ENCODE data around the gene KIF18B.
A peak's percentile ranks its signal among the peaks of the same experiment; 100 is the strongest.

KIF18B gene

DNA sequence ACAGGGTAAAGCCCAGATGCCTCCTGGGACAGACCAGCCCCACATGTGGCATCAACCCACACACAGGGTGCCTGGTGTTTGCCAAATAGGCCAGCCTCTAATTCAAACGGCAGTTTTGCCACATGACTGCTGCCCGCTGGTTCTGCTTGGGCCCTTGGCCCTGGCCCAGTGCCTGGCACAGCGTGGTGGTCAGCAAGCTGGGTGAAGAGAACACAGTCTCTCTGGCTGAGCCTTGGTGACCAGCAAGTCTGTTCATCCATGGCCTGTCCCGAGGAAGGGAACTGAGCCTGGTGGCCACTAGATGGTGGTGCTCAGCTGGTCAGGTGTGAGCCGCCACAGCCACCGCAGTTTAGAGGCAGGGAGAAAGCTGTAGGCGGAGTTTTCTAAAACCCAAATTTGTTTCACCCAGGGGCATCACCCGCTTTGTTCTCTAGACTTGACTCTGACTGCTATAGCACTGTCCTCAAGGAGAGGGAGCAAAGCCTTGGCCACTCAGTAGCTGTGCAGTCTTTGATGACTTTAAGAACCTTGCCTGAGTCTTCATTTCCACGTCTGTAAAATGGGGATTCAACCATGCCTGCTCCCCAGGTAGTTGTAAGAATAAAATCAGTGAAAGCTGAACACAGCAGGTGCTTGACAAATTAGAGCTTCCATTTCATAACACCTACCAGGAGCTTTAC is 27.5 kb downstream of the KIF18B start:
- peak; percentile 92 for DNase-seq (ENCODE audit: low spot score)
- TF ChIP-seq, protein P1, sequence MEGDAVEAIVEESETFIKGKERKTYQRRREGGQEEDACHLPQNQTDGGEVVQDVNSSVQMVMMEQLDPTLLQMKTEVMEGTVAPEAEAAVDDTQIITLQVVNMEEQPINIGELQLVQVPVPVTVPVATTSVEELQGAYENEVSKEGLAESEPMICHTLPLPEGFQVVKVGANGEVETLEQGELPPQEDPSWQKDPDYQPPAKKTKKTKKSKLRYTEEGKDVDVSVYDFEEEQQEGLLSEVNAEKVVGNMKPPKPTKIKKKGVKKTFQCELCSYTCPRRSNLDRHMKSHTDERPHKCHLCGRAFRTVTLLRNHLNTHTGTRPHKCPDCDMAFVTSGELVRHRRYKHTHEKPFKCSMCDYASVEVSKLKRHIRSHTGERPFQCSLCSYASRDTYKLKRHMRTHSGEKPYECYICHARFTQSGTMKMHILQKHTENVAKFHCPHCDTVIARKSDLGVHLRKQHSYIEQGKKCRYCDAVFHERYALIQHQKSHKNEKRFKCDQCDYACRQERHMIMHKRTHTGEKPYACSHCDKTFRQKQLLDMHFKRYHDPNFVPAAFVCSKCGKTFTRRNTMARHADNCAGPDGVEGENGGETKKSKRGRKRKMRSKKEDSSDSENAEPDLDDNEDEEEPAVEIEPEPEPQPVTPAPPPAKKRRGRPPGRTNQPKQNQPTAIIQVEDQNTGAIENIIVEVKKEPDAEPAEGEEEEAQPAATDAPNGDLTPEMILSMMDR (IDR thresholded peaks at IDR 0.05; ENCODE audit: extremely low read depth, insufficient read depth, missing control alignments): peak; percentile 91
- in situ Hi-C loops (cut with MboI; ENCODE audit: low pct_unique_long_range_greater_than_20kb, low sequenced_read_pairs, unreplicated experiment): loop anchor here (10.0 kb wide), 1 partner anchor 95 kb away; no protein-coding TSS in a partner anchor

DNA sequence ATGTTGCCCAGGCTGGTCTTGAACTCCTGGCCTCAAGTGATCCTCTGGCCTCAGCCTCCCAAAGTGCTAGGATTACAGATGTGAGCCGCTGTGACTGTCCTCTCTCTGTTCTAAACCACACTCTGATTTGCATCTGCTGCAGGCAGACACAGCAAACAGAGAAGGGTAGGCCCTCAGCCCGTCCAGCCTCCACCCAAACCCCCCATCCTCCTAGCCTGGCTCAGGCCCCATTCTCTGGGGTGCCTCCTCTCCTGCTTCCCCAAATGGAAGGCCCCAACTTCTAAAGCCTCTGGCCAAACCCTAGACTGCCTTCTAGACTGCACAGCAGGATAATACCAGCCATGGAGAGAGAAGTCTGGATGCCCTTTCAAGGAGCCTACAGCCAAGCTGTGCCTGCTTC is 28.2 kb downstream of the KIF18B start:
- in situ Hi-C loops (cut with MboI; ENCODE audit: low pct_unique_long_range_greater_than_20kb, low sequenced_read_pairs, unreplicated experiment): no loop called here
- no peak for DNase-seq (ENCODE audit: low spot score)
- TF ChIP-seq, protein P1 (IDR thresholded peaks at IDR 0.05; ENCODE audit: extremely low read depth, insufficient read depth, missing control alignments): no peak

DNA sequence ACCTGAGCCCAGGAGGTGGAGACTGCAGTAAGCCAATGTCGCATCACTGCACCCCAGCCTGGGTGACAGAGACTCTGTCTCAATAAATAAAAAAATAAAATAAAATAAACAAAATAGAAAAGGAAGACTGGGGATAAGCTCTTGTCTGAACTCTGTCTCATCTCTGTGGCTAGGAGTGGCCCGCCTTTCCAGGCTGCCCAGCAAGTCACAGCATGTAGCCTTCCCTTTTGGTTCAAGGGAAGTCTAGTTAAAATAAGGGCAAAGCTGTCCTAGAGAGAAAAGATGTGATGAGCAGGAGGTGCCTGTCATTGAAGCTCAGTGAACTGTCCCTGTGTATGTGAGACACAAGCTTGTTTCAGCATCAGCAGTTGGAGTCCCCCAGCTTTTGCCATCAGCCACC is 29.6 kb downstream of the KIF18B start:
- DNase-seq (ENCODE audit: low spot score): no peak
- TF ChIP-seq, protein P1 (IDR thresholded peaks at IDR 0.05; ENCODE audit: extremely low read depth, insufficient read depth, missing control alignments): no peak
- in situ Hi-C loops (cut with MboI; ENCODE audit: low pct_unique_long_range_greater_than_20kb, low sequenced_read_pairs, unreplicated experiment): no loop called here

DNA sequence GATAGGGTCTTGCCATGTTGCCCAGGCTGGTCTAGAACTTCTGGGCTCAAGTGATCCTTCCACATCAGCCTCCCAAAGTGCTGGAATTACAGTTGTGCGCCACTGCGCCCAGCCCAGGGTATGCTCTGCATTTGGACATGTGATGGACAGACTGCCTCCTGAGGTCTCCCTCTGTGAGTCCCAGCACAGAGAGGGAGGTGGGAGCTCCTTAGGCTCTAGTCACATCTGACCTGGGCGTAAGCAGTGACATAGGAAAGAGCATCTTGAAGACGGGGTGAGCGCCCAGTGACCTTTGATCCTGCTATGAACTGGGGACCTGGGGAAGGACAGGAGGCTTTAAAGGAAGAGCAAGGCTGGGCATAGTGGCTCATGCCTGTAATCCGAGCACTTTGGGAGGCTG is 30.1 kb downstream of the KIF18B start:
- TF ChIP-seq, protein P1 (IDR thresholded peaks at IDR 0.05; ENCODE audit: extremely low read depth, insufficient read depth, missing control alignments): no peak
- in situ Hi-C loops (cut with MboI; ENCODE audit: low pct_unique_long_range_greater_than_20kb, low sequenced_read_pairs, unreplicated experiment): no loop called here
- no peak for DNase-seq (ENCODE audit: low spot score)

DNA sequence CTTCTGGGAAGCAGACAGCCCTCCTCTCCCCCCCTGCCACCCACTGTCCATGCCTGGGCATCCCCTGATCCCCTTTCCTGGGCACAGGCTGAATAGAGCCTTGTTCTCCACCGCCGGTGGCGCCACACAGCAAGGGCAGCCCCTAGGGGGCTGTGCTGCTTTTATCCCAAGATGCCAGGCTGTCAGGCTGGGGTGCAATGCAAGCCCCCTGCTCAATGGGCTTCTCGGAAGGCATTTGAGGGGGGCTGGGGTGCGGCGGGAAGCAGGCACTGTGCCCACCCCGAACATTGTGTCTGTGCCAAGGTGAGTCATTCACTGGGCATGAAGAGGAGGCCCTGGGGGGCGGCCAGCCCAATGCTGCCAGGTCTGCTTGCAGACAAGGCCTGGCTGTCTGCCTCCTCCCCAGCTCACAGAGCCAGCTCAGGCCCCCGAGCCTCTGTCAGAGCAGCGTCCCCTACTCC is 30.8 kb downstream of the KIF18B start:
- TF ChIP-seq, protein P1 (IDR thresholded peaks at IDR 0.05; ENCODE audit: extremely low read depth, insufficient read depth, missing control alignments): no peak
- in situ Hi-C loops (cut with MboI; ENCODE audit: low pct_unique_long_range_greater_than_20kb, low sequenced_read_pairs, unreplicated experiment): no loop called here
- DNase-seq (ENCODE audit: low spot score): no peak

DNA sequence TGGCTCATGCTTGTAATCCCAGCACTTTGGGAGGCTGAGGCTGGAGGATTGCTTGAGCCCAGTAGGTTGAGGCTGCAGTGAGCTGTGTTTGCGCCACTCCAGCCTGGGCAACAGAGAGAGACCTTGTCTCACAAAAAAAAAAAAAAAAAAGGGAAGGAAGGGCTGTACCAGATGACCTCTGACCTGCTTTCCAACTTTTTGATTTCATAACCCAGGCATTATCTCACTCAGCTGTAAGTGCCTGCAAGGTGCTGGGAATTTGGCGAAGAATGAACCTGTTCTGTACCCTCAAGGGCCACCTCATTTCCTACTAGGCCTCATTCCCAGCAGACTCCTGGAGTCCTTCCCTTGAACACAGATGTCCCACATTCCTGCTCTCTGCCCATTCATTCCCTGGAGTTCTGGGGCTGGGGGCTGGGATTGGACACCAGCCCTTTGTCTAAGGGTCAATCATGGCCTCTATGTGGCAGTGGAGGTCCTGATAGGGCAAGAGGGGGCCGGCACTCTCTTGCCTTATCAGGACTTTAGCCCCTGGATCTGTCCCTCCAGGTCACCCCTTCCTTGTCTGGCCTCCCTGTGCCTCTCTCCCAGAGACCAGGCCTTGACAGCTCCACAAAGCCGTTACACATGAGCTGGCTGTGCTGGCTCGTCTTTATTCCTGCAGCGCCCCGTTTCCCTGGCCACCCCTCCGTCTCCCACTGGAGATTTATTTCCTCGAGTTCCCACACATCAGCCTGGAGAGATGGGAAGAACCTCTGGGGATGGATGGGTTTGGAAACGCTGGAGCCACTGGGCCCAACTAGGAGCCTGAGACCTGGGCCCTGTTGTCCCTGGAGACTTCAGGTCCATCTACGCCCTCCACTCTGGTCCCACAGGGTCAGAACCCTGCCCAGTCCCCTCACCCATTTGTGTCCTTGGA is 31.5 kb downstream of the KIF18B start:
- DNase-seq (ENCODE audit: low spot score): no peak
- in situ Hi-C loops (cut with MboI; ENCODE audit: low pct_unique_long_range_greater_than_20kb, low sequenced_read_pairs, unreplicated experiment): no loop called here
- TF ChIP-seq, protein P1 (IDR thresholded peaks at IDR 0.05; ENCODE audit: extremely low read depth, insufficient read depth, missing control alignments): no peak
